Fibroblast of the aortic adventitia (primary cell): Measurements from ENCODE around the gene MTNR1A. TPM values are rescaled to one million over a fixed set of nuclear protein-coding genes. Genes with fewer than 3 reads are reported as not detected.

Source experiments
- DNase-seq: peaks from one replicate; pipeline ENCODE4 v3.0.0-alpha.2; 2010; ENCODE audit warnings: low read depth
- H3K4me3 ChIP-seq: 2 replicates; pipeline ENCODE4 v1.5.1; 2011; ENCODE audit warnings: low read depth, mild to moderate bottlenecking, control low read depth, low read length, moderate library complexity
- small RNA-seq: library from RNA; depleted of rRNA; stranded (forward); fragments of <200 nt; gene quantifications from one replicate; pipeline ENCODE3, GENCODE V24; 2012
- total RNA-seq: library from RNA; depleted of rRNA; stranded (reverse); fragments of >200 nt; gene quantifications from 2 replicates; pipeline ENCODE4 v1.2.3, GENCODE V29; 2012; ENCODE audit warnings: low replicate concordance
- TF ChIP-seq, protein P1 (sequence below): IDR thresholded peaks from 2 replicates; pipeline ENCODE4 v1.5.1; 2011; ENCODE audit warnings: mild to moderate bottlenecking, low read length, control low read depth, inconsistent platforms; ENCODE audit not compliant: insufficient read depth

The MTNR1A gene
- total RNA-seq, 1 donor, result not detected

DNA sequence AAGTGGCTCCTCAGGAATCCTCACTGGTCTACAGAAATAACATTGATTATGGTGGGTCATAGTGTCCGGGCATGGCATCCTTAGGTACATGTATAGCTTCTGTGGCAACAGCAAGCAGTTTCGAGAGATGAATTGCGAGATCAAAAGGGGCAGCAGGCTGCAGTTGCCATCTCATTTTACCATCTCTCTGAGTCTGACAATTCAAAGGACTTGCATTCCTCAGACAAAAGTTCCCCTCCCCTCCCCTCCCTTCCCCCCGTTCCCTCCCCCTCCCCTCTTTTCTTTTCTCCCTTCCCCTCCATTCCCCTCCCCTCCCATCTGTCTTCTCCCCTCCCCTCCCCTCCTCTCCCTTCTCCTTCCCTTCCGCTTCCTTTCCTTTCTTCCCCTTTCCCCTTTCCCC is 70.2 kb downstream of the MTNR1A start:
- TF ChIP-seq, protein P1, sequence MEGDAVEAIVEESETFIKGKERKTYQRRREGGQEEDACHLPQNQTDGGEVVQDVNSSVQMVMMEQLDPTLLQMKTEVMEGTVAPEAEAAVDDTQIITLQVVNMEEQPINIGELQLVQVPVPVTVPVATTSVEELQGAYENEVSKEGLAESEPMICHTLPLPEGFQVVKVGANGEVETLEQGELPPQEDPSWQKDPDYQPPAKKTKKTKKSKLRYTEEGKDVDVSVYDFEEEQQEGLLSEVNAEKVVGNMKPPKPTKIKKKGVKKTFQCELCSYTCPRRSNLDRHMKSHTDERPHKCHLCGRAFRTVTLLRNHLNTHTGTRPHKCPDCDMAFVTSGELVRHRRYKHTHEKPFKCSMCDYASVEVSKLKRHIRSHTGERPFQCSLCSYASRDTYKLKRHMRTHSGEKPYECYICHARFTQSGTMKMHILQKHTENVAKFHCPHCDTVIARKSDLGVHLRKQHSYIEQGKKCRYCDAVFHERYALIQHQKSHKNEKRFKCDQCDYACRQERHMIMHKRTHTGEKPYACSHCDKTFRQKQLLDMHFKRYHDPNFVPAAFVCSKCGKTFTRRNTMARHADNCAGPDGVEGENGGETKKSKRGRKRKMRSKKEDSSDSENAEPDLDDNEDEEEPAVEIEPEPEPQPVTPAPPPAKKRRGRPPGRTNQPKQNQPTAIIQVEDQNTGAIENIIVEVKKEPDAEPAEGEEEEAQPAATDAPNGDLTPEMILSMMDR, result no peak
- DNase-seq, result no peak
- no peak overlapping the region for H3K4me3 ChIP-seq

- no peak overlapping the region for H3K4me3 ChIP-seq
- no peak for DNase-seq
- TF ChIP-seq, protein P1, result no peak
Observed at GRCh38 chr4:186483656-186484055, 71.7 kb downstream of the MTNR1A start.

Small RNA genes within 50 kb of the gene (small RNA-seq; reads per million reads assigned to genes)
- not detected for gene RNU6-1055P

Other genes starting within 250 kb of the MTNR1A start
- 114 and 189 TPM in 2 replicates for gene FAT1, start 168.3 kb upstream of the MTNR1A start, total RNA-seq